ENCODE measurements around the gene PRXL2B. TPM values are rescaled to one million over a fixed set of nuclear protein-coding genes. Genes with fewer than 3 reads are reported as not detected.

The PRXL2B gene
- total and polyA plus RNA-seq, 4 donors = 19.0 to 85.9 (median 52.0) TPM

DNA sequence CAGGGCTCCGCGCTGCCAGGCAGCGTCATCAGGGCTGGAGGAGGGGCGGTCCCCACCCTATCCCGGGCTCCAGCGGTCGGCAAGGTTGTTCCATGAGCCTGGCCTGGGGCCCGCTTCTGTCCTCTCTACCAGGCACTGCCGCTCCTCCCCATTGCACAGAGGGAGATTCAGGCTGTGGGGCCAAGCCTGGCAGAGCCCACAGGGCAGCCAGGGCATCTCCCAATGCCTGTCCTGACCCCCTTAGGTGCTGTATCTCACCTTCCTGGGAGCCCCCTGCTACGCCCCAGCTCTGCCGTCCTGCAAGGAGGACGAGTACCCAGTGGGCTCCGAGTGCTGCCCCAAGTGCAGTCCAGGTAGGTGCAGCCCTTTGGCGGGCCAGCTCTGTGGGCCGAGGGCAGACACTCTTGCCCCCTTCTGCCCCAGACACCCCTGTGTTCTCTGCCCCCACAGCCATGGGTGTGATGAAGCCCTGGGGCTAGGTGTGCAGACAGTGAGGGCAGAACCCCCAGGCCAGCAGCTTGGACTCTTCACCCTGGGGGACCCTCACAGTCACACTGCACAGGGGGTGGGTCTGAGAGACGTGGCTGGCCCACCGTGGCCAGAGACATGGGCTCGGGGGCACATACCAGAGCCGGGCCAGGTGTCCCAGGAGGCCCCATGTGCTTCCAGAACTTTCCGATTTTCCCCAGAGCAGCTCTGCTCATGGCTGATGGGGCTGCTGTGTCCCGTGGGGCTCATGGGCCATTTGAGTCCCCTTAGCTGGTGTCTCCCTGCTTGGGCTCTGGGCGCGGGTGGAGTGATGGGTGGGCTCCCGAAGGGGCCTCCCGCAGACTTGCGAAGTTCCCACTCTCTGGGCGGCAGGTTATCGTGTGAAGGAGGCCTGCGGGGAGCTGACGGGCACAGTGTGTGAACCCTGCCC, 28.8 kb upstream of the PRXL2B start:
- Histone ChIP-seq H3K27me3 (ENCODE audit: control insufficient read depth, insufficient read depth, low read length) (no peaks in the 10 kb centered on the region), H3K27ac (ENCODE audit: low read depth, low read length) (no peak overlapping the region), H3K9me3 (ENCODE audit: control insufficient read depth, insufficient read depth, low read length) (no peaks in the 10 kb centered on the region), H3K36me3 (ENCODE audit: control insufficient read depth, insufficient read depth, low read length) (peaks cover 21% of the 10 kb centered on the region), H3K4me3 (ENCODE audit: low read depth, low read length) (no peak overlapping the region), H3K4me1 (ENCODE audit: control insufficient read depth, insufficient read depth, low read length) (peaks cover 39% of the 10 kb centered on the region)
- 88% methylated on average over 28 of the region's 30 CpGs for WGBS (ENCODE audit: insufficient coverage)
- DNase-seq (ENCODE audit: low read depth in 4 of 6, low spot score in 6 of 6) = no peak

DNA sequence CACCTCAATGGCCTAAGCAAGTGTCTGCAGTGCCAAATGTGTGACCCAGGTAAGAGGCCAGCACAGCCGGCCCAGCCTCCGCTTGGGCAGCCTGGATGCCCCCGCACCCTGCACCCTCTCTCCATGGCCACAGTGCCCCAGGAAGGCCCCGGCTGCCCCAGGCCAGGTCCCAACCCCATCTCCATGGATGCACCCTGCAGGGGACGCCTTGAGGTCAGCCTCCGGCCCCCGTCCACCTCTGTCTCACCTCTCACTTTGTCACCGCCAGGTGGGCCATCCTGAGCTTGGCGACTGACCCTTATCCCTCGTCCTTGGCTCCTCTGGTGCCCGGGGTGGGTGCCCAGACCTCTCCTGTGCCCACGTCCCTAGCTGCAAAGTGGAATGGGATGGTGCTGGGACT, 28.2 kb upstream of the PRXL2B start:
- 96% methylated on average over 8 of the region's 12 CpGs for WGBS (ENCODE audit: insufficient coverage)
- Histone ChIP-seq H3K4me1 (ENCODE audit: control insufficient read depth, insufficient read depth, low read length) (peaks cover 39% of the 10 kb centered on the region), H3K36me3 (ENCODE audit: control insufficient read depth, insufficient read depth, low read length) (peaks cover 21% of the 10 kb centered on the region), H3K4me3 (ENCODE audit: low read depth, low read length) (no peak overlapping the region), H3K27ac (ENCODE audit: low read depth, low read length) (no peak overlapping the region), H3K9me3 (ENCODE audit: control insufficient read depth, insufficient read depth, low read length) (no peaks in the 10 kb centered on the region), H3K27me3 (ENCODE audit: control insufficient read depth, insufficient read depth, low read length) (no peaks in the 10 kb centered on the region)
- DNase-seq (ENCODE audit: low read depth in 4 of 6, low spot score in 6 of 6) = no peak

DNA sequence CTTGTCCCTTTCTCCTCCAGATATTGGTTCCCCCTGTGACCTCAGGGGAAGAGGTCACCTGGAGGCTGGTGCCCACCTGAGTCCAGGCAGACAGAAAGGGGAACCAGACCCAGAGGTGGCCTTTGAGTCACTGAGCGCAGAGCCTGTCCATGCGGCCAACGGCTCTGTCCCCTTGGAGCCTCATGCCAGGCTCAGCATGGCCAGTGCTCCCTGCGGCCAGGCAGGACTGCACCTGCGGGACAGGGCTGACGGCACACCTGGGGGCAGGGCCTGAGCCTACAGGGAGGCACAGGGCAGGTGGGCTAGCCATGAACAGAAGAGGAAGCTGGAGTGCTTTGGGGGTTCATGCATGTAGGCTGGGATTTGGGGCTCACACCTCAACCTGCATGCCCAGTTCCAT, 27.7 kb upstream of the PRXL2B start:
- H3K27me3 ChIP-seq (ENCODE audit: control insufficient read depth, insufficient read depth, low read length) = no peaks in the 10 kb centered on the region
- H3K4me1 ChIP-seq (ENCODE audit: control insufficient read depth, insufficient read depth, low read length) = peaks cover 39% of the 10 kb centered on the region
- H3K27ac ChIP-seq (ENCODE audit: low read depth, low read length) = no peak overlapping the region
- no peak overlapping the region for H3K4me3 ChIP-seq (ENCODE audit: low read depth, low read length)
- H3K36me3 ChIP-seq (ENCODE audit: control insufficient read depth, insufficient read depth, low read length) = peaks cover 21% of the 10 kb centered on the region
- H3K9me3 ChIP-seq (ENCODE audit: control insufficient read depth, insufficient read depth, low read length) = no peaks in the 10 kb centered on the region
- DNase-seq (ENCODE audit: low read depth in 4 of 6, low spot score in 6 of 6) = no peak
- 91% methylated on average over 6 of the region's 6 CpGs for WGBS (ENCODE audit: insufficient coverage)

DNA sequence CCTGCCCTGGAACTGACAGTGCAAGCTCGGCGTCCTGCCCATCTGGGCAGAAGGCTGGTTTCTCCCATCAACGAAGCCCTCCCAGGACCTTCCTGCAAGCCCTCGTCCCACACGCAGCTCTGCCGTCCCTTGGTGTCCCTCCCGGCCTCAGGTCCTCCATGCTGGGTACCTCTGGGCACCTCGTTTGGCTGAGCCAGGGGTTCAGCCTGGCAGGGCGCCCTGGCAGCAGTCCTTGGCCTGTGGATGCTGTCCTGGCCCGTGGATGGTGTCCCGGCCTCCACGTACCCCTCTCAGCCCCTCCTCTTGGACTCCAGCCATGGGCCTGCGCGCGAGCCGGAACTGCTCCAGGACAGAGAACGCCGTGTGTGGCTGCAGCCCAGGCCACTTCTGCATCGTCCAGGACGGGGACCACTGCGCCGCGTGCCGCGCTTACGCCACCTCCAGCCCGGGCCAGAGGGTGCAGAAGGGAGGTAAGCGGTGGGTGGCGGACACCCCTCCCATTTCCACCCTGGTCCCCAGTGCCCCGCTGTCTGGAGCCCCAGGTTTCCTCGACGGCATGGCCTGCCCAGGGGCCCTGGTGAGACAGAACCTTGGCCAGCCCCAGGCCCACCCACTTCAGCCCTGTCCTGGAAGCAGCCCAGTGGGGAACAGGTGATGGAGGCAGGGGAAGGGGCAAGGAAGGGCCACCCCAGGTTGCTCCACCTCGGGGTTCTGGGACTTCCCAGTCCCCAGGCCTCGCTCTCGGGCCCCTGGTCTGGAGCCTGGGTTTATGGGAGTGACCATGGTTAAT, 26.9 kb upstream of the PRXL2B start:
- 67% methylated on average over 27 of the region's 35 CpGs for WGBS (ENCODE audit: insufficient coverage)
- H3K4me1 ChIP-seq (ENCODE audit: control insufficient read depth, insufficient read depth, low read length) = peaks cover 32% of the 10 kb centered on the region
- H3K9me3 ChIP-seq (ENCODE audit: control insufficient read depth, insufficient read depth, low read length) = no peaks in the 10 kb centered on the region
- peaks cover 21% of the 10 kb centered on the region for H3K36me3 ChIP-seq (ENCODE audit: control insufficient read depth, insufficient read depth, low read length)
- DNase-seq (ENCODE audit: low read depth in 4 of 6, low spot score in 6 of 6) = no peak
- no peaks in the 10 kb centered on the region for H3K27me3 ChIP-seq (ENCODE audit: control insufficient read depth, insufficient read depth, low read length)
- no peak overlapping the region for H3K27ac ChIP-seq (ENCODE audit: low read depth, low read length)
- no peak overlapping the region for H3K4me3 ChIP-seq (ENCODE audit: low read depth, low read length)

DNA sequence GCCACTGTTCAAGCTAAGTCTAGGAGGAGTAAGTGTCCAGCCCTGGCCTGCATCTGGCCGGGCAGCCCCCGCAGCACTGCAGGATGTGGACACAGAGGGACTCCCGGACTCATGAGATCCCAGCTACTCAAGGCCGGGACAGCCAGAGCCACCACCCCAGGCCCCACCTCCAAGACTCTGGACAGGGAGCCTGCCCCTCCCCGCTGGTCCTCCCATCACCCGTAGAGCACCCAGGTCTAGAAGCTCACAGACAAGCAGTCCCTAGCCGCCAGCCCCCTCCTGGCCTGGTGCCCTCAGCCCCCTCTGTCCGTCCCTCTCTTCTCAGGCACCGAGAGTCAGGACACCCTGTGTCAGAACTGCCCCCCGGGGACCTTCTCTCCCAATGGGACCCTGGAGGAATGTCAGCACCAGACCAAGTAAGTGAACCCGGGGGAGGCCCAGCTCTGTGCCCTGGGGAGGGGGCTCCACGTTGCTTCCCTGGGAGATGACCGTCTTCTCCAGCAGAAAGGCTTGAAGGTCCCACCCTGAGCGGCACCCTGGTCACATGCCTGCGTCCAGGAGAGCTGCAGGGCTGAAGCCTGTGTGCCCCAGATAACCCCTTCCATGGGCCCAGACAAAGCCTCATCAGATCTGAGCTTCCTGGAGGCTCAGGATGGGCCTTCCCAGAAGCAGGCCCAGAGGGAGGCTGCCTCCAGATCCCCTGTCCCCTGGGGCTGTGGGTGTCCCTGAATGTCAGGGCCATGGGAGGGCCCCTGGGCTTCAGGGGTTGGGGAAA, 26.1 kb upstream of the PRXL2B start:
- peaks cover 25% of the 10 kb centered on the region for H3K4me1 ChIP-seq (ENCODE audit: control insufficient read depth, insufficient read depth, low read length)
- DNase-seq (ENCODE audit: low read depth in 4 of 6, low spot score in 6 of 6) = no peak
- no peak overlapping the region for H3K27ac ChIP-seq (ENCODE audit: low read depth, low read length)
- no peaks in the 10 kb centered on the region for H3K27me3 ChIP-seq (ENCODE audit: control insufficient read depth, insufficient read depth, low read length)
- H3K9me3 ChIP-seq (ENCODE audit: control insufficient read depth, insufficient read depth, low read length) = no peaks in the 10 kb centered on the region
- H3K36me3 ChIP-seq (ENCODE audit: control insufficient read depth, insufficient read depth, low read length) = peaks cover 21% of the 10 kb centered on the region
- 87% methylated on average over 15 of the region's 15 CpGs for WGBS (ENCODE audit: insufficient coverage)
- H3K4me3 ChIP-seq (ENCODE audit: low read depth, low read length) = no peak overlapping the region

DNA sequence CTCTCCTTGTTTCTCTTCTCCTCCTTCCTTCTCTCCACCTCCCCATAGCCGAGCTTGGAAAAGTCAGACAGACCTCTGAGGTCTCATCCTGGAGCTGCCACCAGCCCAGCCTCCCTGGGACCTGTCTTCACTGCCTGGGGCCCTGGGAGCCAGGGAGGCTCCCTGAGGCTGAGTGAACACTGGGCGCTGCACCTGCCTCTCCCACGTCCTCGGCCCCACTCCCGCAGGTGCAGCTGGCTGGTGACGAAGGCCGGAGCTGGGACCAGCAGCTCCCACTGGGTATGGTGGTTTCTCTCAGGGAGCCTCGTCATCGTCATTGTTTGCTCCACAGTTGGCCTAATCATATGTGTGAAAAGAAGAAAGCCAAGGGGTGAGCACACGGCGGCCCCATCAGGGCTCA, 25.1 kb upstream of the PRXL2B start:
- H3K4me3 ChIP-seq (ENCODE audit: low read depth, low read length) = no peak overlapping the region
- peaks cover 21% of the 10 kb centered on the region for H3K36me3 ChIP-seq (ENCODE audit: control insufficient read depth, insufficient read depth, low read length)
- no peak overlapping the region for H3K27ac ChIP-seq (ENCODE audit: low read depth, low read length)
- H3K4me1 ChIP-seq (ENCODE audit: control insufficient read depth, insufficient read depth, low read length) = peaks cover 15% of the 10 kb centered on the region
- no peaks in the 10 kb centered on the region for H3K27me3 ChIP-seq (ENCODE audit: control insufficient read depth, insufficient read depth, low read length)
- no peaks in the 10 kb centered on the region for H3K9me3 ChIP-seq (ENCODE audit: control insufficient read depth, insufficient read depth, low read length)
- no peak for DNase-seq (ENCODE audit: low read depth in 4 of 6, low spot score in 6 of 6)
- WGBS (ENCODE audit: insufficient coverage) = 85% methylated on average over 10 of the region's 11 CpGs

DNA sequence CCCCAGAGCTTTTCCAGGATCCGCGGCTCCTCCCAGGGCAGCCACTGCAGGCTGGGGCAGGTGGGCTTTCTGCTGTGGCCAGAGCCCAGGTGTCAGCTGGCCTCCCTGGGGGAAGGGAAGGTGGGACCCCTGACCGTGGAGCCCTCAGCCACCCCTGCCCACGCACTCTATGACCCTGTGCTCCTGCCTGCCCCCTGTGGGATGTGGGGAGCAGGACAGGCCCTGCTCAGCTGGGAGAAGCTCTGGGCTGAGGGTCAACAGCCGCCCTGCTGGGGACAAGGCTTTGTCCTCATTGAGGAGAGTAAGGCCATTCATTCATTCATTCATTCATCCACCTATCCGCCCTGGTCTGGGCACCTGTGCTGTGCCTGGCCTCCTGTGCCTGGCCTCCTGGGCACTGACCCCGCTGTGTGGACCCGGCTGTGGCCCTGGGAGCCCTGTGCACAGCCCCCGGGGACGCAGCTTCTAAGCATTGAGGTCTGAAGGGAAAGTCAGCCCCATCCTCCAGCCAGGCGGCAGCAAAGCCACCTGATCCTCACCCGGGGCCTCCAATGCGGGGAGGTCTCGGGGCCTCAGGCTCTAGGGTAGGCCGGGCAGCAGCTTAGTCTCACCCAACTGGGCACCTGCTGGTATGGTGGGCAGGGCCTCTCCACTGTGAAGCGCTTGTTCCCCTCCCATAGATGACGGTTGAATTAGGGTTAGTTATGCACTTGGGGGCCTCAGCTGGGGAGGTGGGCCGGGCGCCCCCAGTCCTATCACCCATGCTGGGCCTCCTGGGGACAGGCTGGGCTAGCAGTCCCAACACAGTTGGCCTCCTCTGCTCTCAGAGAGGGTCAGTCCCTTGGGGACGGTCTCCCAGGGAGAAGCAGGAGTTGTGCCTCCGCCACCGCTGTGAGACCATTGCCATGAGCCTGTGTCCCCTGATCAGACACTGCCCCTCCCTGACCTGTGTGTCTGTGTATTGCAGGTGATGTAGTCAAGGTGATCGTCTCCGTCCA, 24.4 kb upstream of the PRXL2B start:
- 94% methylated on average over 20 of the region's 24 CpGs for WGBS (ENCODE audit: insufficient coverage)
- no peak overlapping the region for H3K27ac ChIP-seq (ENCODE audit: low read depth, low read length)
- peaks cover 8% of the 10 kb centered on the region for H3K4me1 ChIP-seq (ENCODE audit: control insufficient read depth, insufficient read depth, low read length)
- DNase-seq (ENCODE audit: low read depth in 4 of 6, low spot score in 6 of 6) = no peak
- H3K27me3 ChIP-seq (ENCODE audit: control insufficient read depth, insufficient read depth, low read length) = no peaks in the 10 kb centered on the region
- peaks cover 21% of the 10 kb centered on the region for H3K36me3 ChIP-seq (ENCODE audit: control insufficient read depth, insufficient read depth, low read length)
- H3K4me3 ChIP-seq (ENCODE audit: low read depth, low read length) = no peak overlapping the region
- H3K9me3 ChIP-seq (ENCODE audit: control insufficient read depth, insufficient read depth, low read length) = no peaks in the 10 kb centered on the region

DNA sequence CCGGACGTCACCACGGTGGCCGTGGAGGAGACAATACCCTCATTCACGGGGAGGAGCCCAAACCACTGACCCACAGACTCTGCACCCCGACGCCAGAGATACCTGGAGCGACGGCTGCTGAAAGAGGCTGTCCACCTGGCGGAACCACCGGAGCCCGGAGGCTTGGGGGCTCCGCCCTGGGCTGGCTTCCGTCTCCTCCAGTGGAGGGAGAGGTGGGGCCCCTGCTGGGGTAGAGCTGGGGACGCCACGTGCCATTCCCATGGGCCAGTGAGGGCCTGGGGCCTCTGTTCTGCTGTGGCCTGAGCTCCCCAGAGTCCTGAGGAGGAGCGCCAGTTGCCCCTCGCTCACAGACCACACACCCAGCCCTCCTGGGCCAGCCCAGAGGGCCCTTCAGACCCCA, 23.4 kb upstream of the PRXL2B start:
- peaks cover 17% of the 10 kb centered on the region for H3K36me3 ChIP-seq (ENCODE audit: control insufficient read depth, insufficient read depth, low read length)
- peaks cover 5% of the 10 kb centered on the region for H3K4me1 ChIP-seq (ENCODE audit: control insufficient read depth, insufficient read depth, low read length)
- H3K27me3 ChIP-seq (ENCODE audit: control insufficient read depth, insufficient read depth, low read length) = no peaks in the 10 kb centered on the region
- WGBS (ENCODE audit: insufficient coverage) = 68% methylated on average over 8 of the region's 18 CpGs
- no peaks in the 10 kb centered on the region for H3K9me3 ChIP-seq (ENCODE audit: control insufficient read depth, insufficient read depth, low read length)
- H3K4me3 ChIP-seq (ENCODE audit: low read depth, low read length) = no peak overlapping the region
- H3K27ac ChIP-seq (ENCODE audit: low read depth, low read length) = no peak overlapping the region
- no peak for DNase-seq (ENCODE audit: low read depth in 4 of 6, low spot score in 6 of 6)

Measured in spinal cord (tissue), 10 donors.